ENCODE measurements around the gene ELP1.

The ELP1 gene

DNA sequence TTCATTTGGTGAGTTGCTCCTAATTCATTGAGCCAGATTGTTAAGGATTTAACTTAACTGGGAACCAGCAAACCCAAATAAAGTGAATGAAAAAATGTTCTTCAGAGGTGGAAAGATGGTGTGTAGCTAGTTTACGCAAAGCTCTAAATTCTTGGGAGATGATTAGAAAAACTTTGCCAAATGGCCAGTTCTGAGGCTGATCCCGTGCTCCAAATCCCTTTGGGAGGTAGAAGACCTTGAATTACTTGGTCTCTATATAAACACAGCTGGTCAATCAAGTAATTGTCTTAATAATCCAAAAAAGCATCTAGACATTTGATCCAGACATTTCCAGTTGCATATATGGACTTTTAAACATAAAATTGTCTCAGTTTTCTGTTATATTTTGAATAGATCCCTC lies 89.5 kb downstream of the ELP1 start:
- TF ChIP-seq REST (IDR thresholded peaks at IDR 0.05; ENCODE audit: insufficient read depth in 1 of 2, low read depth in 2 of 2, low read length in 2 of 2) (no peak), TAF1 (IDR thresholded peaks at IDR 0.05; ENCODE audit: borderline replicate concordance, insufficient read depth, low read length) (no peak), SIN3A (IDR thresholded peaks at IDR 0.05; ENCODE audit: borderline replicate concordance, insufficient read depth, low read length) (no peak), POLR2AphosphoS5 (IDR thresholded peaks at IDR 0.05; ENCODE audit: low read depth, low read length) (no peak), FOXP2 (optimal IDR thresholded peaks at IDR 0.05; ENCODE audit: borderline replicate concordance, extremely low read depth, extremely low read length, insufficient read depth) (no peak)

- TF ChIP-seq TAF1 (IDR thresholded peaks at IDR 0.05; ENCODE audit: borderline replicate concordance, insufficient read depth, low read length) (no peak), POLR2AphosphoS5 (IDR thresholded peaks at IDR 0.05; ENCODE audit: low read depth, low read length) (no peak), REST (IDR thresholded peaks at IDR 0.05; ENCODE audit: insufficient read depth in 1 of 2, low read depth in 2 of 2, low read length in 2 of 2) (no peak), FOXP2 (optimal IDR thresholded peaks at IDR 0.05; ENCODE audit: borderline replicate concordance, extremely low read depth, extremely low read length, insufficient read depth) (no peak), SIN3A (IDR thresholded peaks at IDR 0.05; ENCODE audit: borderline replicate concordance, insufficient read depth, low read length) (no peak)
Measured at GRCh38 chr9:108842610-108843295, 91.2 kb downstream of the ELP1 start.

DNA sequence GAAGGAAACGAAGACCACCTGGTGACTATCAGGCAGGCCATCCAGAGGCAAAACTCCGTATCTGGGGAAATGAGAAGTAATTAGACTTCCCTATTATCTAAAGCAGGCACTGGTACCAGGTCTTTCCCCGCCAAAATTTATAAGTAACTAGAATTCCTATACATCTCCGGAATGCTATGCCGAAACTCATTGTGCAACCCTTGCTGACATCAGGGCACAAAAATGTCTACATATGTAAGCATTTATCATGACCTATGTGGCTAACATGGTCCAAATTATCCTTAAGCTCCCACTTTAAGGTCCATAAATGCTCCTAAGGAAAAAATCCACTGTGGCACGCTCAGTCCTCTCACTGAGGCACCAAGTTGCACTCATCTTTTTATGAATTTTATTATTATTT lies 95.9 kb downstream of the ELP1 start:
- TF ChIP-seq TAF1 (IDR thresholded peaks at IDR 0.05; ENCODE audit: borderline replicate concordance, insufficient read depth, low read length), result no peak
- TF ChIP-seq REST (IDR thresholded peaks at IDR 0.05; ENCODE audit: insufficient read depth in 1 of 2, low read depth in 2 of 2, low read length in 2 of 2), result no peak
- no peak for TF ChIP-seq POLR2AphosphoS5 (IDR thresholded peaks at IDR 0.05; ENCODE audit: low read depth, low read length)
- no peak for TF ChIP-seq FOXP2 (optimal IDR thresholded peaks at IDR 0.05; ENCODE audit: borderline replicate concordance, extremely low read depth, extremely low read length, insufficient read depth)
- TF ChIP-seq SIN3A (IDR thresholded peaks at IDR 0.05; ENCODE audit: borderline replicate concordance, insufficient read depth, low read length), result no peak

DNA sequence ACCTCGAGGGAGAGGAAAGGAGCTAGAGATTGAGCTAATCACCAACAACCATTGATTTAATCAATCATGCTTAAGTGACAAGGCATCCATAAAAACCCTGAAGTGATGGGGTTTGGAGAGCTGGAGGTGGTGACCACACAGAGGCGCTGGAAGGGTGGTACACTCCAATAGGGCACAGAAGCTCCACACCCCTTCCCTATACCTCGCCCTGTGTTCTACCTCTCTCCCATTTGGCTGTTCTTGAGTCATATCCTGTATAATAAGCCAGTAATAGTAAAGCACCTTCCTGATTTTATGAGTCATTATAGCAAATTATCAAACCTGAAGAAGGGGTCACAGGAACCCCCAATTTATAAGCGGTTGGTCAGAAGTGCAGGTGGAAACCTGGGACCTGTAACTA lies 96.4 kb downstream of the ELP1 start:
- TF ChIP-seq FOXP2 (optimal IDR thresholded peaks at IDR 0.05; ENCODE audit: borderline replicate concordance, extremely low read depth, extremely low read length, insufficient read depth) (no peak), REST (IDR thresholded peaks at IDR 0.05; ENCODE audit: insufficient read depth in 1 of 2, low read depth in 2 of 2, low read length in 2 of 2) (no peak), POLR2AphosphoS5 (IDR thresholded peaks at IDR 0.05; ENCODE audit: low read depth, low read length) (no peak), TAF1 (IDR thresholded peaks at IDR 0.05; ENCODE audit: borderline replicate concordance, insufficient read depth, low read length) (no peak), SIN3A (IDR thresholded peaks at IDR 0.05; ENCODE audit: borderline replicate concordance, insufficient read depth, low read length) (no peak)

Data from PFSK-1 (cell line).